SK-N-SH treated with all-trans-retinoic acid at 6 μM for 48 hours (cell line): Measurements from ENCODE around the gene RAB8A.
"Not testable (repeated sequence)": the region's sequence is repeated elsewhere in the genome, so short reads cannot be mapped to it uniquely, and the experiment has no call there.

Experiments
- ATAC-seq: fragments of 200-7000 bp; cut with Tn5 transposase; 3 replicates; pipeline ENCODE4 v1.9.1; 2020; ENCODE audit warnings: mild to moderate bottlenecking, moderate library complexity
- ARNTL ChIP-seq: fragments of 450-650 bp; formaldehyde crosslinking; IDR thresholded peaks from 2 replicates; pipeline ENCODE4 v1.5.0; 2020; ENCODE audit warnings: low read depth, mild to moderate bottlenecking, moderate library complexity, borderline replicate concordance
- BACH2 ChIP-seq: fragments of 250-450 bp; sonication (Bioruptor Pico); IDR thresholded peaks from 2 replicates; pipeline ENCODE4 v1.9.0; 2021; ENCODE audit warnings: mild to moderate bottlenecking, borderline replicate concordance
- CSDC2 ChIP-seq: fragments of 250-450 bp; sonication (Bioruptor Pico); IDR thresholded peaks from 2 replicates; pipeline ENCODE4 v1.5.0; 2020; ENCODE audit warnings: mild to moderate bottlenecking, moderate library complexity
- CSRNP3 ChIP-seq: fragments of 250-450 bp; sonication (Bioruptor Pico); IDR thresholded peaks from 2 replicates; pipeline ENCODE4 v1.5.1; 2021; ENCODE audit warnings: mild to moderate bottlenecking, moderate library complexity
- ESRRG ChIP-seq: fragments of 250-450 bp; sonication (Bioruptor Pico); IDR thresholded peaks from 2 replicates; pipeline ENCODE4 v1.6.1; 2021; ENCODE audit warnings: mild to moderate bottlenecking
- GLIS3 ChIP-seq: fragments of 250-450 bp; sonication (Bioruptor Pico); IDR thresholded peaks from 2 replicates; pipeline ENCODE4 v1.5.0; 2020; ENCODE audit warnings: mild to moderate bottlenecking, moderate library complexity
- ISL1 ChIP-seq: fragments of 250-450 bp; sonication (Bioruptor Pico); IDR thresholded peaks from 2 replicates; pipeline ENCODE4 v2.1.2; 2022; ENCODE audit warnings: mild to moderate bottlenecking, moderate library complexity
- OSR1 ChIP-seq: fragments of 250-450 bp; sonication (Bioruptor Pico); IDR thresholded peaks from 2 replicates; pipeline ENCODE4 v1.8.0; 2022; ENCODE audit warnings: moderate library complexity, mild to moderate bottlenecking, inconsistent platforms
- PATZ1 ChIP-seq: fragments of 250-450 bp; sonication (Bioruptor Pico); IDR thresholded peaks from 2 replicates; pipeline ENCODE4 v1.8.0; 2020; ENCODE audit warnings: mild to moderate bottlenecking, moderate library complexity, borderline replicate concordance
- RARB ChIP-seq: fragments of 250-450 bp; sonication (Bioruptor Pico); IDR thresholded peaks from 2 replicates; pipeline ENCODE4 v1.8.0; 2021; ENCODE audit warnings: mild to moderate bottlenecking, moderate library complexity
- SNAI2 ChIP-seq: fragments of 250-450 bp; sonication (Bioruptor Pico); IDR thresholded peaks from 2 replicates; pipeline ENCODE4 v1.5.0; 2020; ENCODE audit warnings: mild to moderate bottlenecking, moderate library complexity
- TOX ChIP-seq: fragments of 250-450 bp; sonication (Bioruptor Pico); IDR thresholded peaks from 2 replicates; pipeline ENCODE4 v1.8.0; 2021; ENCODE audit warnings: mild to moderate bottlenecking, moderate library complexity, borderline replicate concordance
- ZC3H10 ChIP-seq: fragments of 250-450 bp; sonication (Bioruptor Pico); IDR thresholded peaks from 2 replicates; pipeline ENCODE4 v1.5.1; 2021; ENCODE audit warnings: mild to moderate bottlenecking, moderate library complexity
- ZFP3 ChIP-seq: fragments of 250-450 bp; sonication (Bioruptor Pico); IDR thresholded peaks from 2 replicates; pipeline ENCODE4 v1.5.0; 2020; ENCODE audit warnings: mild to moderate bottlenecking, moderate library complexity
- ZFP30 ChIP-seq: fragments of 450-650 bp; formaldehyde crosslinking; IDR thresholded peaks from 2 replicates; pipeline ENCODE4 v1.5.0; 2022; ENCODE audit warnings: mild to moderate bottlenecking, moderate library complexity
- ZNF565 ChIP-seq: fragments of 450-650 bp; formaldehyde crosslinking; conservative IDR thresholded peaks from 2 replicates; pipeline ENCODE4 v1.5.0; 2020; ENCODE audit warnings: low read depth, mild to moderate bottlenecking, moderate library complexity
- ZNF70 ChIP-seq: fragments of 450-650 bp; formaldehyde crosslinking; IDR thresholded peaks from 2 replicates; pipeline ENCODE4 v1.5.0; 2020; ENCODE audit warnings: mild to moderate bottlenecking, moderate library complexity
- ZNF8 ChIP-seq: fragments of 450-650 bp; formaldehyde crosslinking; IDR thresholded peaks from 2 replicates; pipeline ENCODE4 v1.5.0; 2020; ENCODE audit warnings: mild to moderate bottlenecking, moderate library complexity
- TF ChIP-seq, protein P1 (sequence below): fragments of 250-450 bp; sonication (Bioruptor Pico); IDR thresholded peaks from 2 replicates; pipeline ENCODE4 v1.8.0; 2021; ENCODE audit warnings: low read depth, mild to moderate bottlenecking, moderate library complexity, borderline replicate concordance
- TF ChIP-seq, protein P2 (sequence below): fragments of 250-450 bp; sonication (Bioruptor Pico); IDR thresholded peaks from 2 replicates; pipeline ENCODE4 v1.5.0; 2020; ENCODE audit warnings: mild to moderate bottlenecking, moderate library complexity

The RAB8A gene

GRCh38 chr19:16098821-16099220 lies 12.9 kb upstream of the RAB8A start (continued):
- no peak for TF ChIP-seq PATZ1 (CRISPR knock-in tag)

GRCh38 chr19:16099314-16099965 lies 12.2 kb upstream of the RAB8A start:
- ATAC-seq = not testable (repeated sequence)

DNA sequence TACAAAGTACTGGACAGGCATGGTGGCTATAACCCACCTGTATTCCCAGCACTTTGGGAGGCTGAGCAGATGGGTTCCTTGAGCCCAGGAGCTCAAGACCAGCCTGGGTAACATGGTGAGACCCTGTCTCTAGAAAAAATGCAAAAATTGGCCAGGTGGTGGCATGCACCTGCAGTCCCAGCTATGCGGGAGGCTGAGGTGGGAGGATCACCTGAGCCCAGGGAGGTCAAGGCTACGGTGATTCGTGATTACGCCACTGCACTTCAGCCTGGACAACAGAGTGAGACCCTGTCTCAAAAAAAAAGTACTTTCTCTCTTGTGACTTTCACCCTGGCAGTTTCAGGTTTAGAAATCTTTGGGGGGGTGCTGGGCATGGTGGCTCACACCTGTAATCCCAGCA lies 11.2 kb upstream of the RAB8A start:
- TF ChIP-seq ZNF8 (CRISPR knock-in tag) (no peak), ESRRG (CRISPR knock-in tag) (no peak), TOX (CRISPR knock-in tag) (no peak), BACH2 (CRISPR knock-in tag) (no peak), ZNF70 (no peak), ZNF565 (CRISPR knock-in tag) (no peak), ZFP30 (CRISPR knock-in tag) (no peak), CSDC2 (no peak), CSRNP3 (CRISPR knock-in tag) (no peak), SNAI2 (CRISPR knock-in tag) (no peak)
- TF ChIP-seq, protein P1, sequence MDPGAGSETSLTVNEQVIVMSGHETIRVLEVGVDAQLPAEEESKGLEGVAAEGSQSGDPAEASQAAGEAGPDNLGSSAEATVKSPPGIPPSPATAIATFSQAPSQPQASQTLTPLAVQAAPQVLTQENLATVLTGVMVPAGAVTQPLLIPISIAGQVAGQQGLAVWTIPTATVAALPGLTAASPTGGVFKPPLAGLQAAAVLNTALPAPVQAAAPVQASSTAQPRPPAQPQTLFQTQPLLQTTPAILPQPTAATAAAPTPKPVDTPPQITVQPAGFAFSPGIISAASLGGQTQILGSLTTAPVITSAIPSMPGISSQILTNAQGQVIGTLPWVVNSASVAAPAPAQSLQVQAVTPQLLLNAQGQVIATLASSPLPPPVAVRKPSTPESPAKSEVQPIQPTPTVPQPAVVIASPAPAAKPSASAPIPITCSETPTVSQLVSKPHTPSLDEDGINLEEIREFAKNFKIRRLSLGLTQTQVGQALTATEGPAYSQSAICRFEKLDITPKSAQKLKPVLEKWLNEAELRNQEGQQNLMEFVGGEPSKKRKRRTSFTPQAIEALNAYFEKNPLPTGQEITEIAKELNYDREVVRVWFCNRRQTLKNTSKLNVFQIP (CRISPR knock-in tag) = no peak
- TF ChIP-seq, protein P2, sequence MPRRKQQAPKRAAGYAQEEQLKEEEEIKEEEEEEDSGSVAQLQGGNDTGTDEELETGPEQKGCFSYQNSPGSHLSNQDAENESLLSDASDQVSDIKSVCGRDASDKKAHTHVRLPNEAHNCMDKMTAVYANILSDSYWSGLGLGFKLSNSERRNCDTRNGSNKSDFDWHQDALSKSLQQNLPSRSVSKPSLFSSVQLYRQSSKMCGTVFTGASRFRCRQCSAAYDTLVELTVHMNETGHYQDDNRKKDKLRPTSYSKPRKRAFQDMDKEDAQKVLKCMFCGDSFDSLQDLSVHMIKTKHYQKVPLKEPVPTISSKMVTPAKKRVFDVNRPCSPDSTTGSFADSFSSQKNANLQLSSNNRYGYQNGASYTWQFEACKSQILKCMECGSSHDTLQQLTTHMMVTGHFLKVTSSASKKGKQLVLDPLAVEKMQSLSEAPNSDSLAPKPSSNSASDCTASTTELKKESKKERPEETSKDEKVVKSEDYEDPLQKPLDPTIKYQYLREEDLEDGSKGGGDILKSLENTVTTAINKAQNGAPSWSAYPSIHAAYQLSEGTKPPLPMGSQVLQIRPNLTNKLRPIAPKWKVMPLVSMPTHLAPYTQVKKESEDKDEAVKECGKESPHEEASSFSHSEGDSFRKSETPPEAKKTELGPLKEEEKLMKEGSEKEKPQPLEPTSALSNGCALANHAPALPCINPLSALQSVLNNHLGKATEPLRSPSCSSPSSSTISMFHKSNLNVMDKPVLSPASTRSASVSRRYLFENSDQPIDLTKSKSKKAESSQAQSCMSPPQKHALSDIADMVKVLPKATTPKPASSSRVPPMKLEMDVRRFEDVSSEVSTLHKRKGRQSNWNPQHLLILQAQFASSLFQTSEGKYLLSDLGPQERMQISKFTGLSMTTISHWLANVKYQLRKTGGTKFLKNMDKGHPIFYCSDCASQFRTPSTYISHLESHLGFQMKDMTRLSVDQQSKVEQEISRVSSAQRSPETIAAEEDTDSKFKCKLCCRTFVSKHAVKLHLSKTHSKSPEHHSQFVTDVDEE = no peak
- ATAC-seq = no peak

DNA sequence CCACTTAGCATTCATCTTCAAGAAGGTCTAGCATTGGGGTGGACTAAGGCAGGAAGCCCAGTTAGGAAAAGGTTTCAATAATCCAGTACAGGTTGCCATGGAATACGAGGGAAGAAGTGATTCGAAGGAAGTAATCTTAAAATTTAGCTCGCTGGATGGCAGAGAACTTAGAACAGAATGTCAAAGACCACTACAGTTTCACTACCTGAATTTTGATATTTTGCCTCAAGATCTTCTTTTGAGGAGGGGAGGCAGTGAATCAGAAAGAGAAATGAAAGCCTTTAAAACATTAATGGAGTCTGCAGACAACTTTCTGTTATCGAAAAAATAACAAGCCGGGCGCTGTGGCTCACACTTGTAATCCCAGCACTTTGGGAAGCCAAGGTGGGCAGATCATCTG lies 7.0 kb upstream of the RAB8A start:
- no peak for TF ChIP-seq ESRRG (CRISPR knock-in tag)
- no peak for TF ChIP-seq ARNTL (CRISPR knock-in tag)
- no peak for TF ChIP-seq ZNF70
- TF ChIP-seq OSR1 (CRISPR knock-in tag) = no peak
- TF ChIP-seq GLIS3 (CRISPR knock-in tag) = no peak
- no peak for TF ChIP-seq PATZ1 (CRISPR knock-in tag)
- TF ChIP-seq ZNF8 (CRISPR knock-in tag) = no peak
- TF ChIP-seq RARB (CRISPR knock-in tag) = no peak
- no peak for TF ChIP-seq ZFP3 (CRISPR knock-in tag)
- TF ChIP-seq ZC3H10 = no peak
- no peak for TF ChIP-seq CSRNP3 (CRISPR knock-in tag)
- TF ChIP-seq ISL1 (CRISPR knock-in tag) = no peak
- TF ChIP-seq, protein P1 (CRISPR knock-in tag) = no peak
- TF ChIP-seq BACH2 (CRISPR knock-in tag) = no peak
- TF ChIP-seq ZFP30 (CRISPR knock-in tag) = no peak
- TF ChIP-seq TOX (CRISPR knock-in tag) = no peak
- no peak for TF ChIP-seq CSDC2
- TF ChIP-seq, all 23 proteins: peak for 0
- no peak; the same call in 2 of the 3 replicates for ATAC-seq
